WTC11 (cell line): ENCODE measurements around the gene LRIG1. TPM values are rescaled to one million over a fixed set of nuclear protein-coding genes. Genes with fewer than 3 reads are reported as not detected.

ENCODE experiments used
- ATAC-seq: fragments of 200-7000 bp; cut with Tn5 transposase; 2 replicates; pipeline ENCODE4 v1.10.0; 2021; ENCODE audit warnings: mild to moderate bottlenecking, moderate library complexity
- CTCF ChIA-PET: fragments of 300-600 bp; sonication (Branson Sonifier 250); formaldehyde crosslinking; loops from one replicate; lab custom pipeline; 2021; ENCODE audit warnings: antibody characterized with exemption; lab: Charles Lee
- POLR2A ChIA-PET: fragments of 350-600 bp; sonication (Branson Sonifier 250); formaldehyde crosslinking; loops from one replicate; lab custom pipeline; 2021; ENCODE audit warnings: antibody characterized with exemption; lab: Charles Lee
- DNase-seq: peaks from one replicate; pipeline ENCODE4 v3.0.0; 2021; ENCODE audit warnings: low spot score
- H3K27ac Mint-ChIP-seq: 2 replicates; pipeline ENCODE4 v1.8.0; 2021; ENCODE audit warnings: mixed read lengths
- H3K27me3 Mint-ChIP-seq: 2 replicates; pipeline ENCODE4 v1.8.0; 2021; ENCODE audit warnings: low read depth, mild to moderate bottlenecking, moderate library complexity, mixed read lengths
- H3K36me3 Mint-ChIP-seq: 2 replicates; pipeline ENCODE4 v1.8.0; 2021; ENCODE audit warnings: mixed read lengths
- H3K4me1 Mint-ChIP-seq: 2 replicates; pipeline ENCODE4 v1.8.0; 2022; ENCODE audit warnings: mixed read lengths
- H3K4me3 Mint-ChIP-seq: 2 replicates; pipeline ENCODE4 v1.8.0; 2021; ENCODE audit warnings: mild to moderate bottlenecking, moderate library complexity, mixed read lengths
- H3K9me3 Mint-ChIP-seq: 2 replicates; pipeline ENCODE4 v1.8.0; 2021; ENCODE audit warnings: mixed read lengths
- ERG ChIP-seq: fragments of 250-450 bp; sonication (Bioruptor Pico); IDR thresholded peaks from 2 replicates; pipeline ENCODE4 v1.8.0; 2021; ENCODE audit warnings: mild to moderate bottlenecking
- FOXJ3 ChIP-seq: sonication (generic); formaldehyde crosslinking; IDR thresholded peaks from 2 replicates; pipeline ENCODE4 v1.9.0; 2021; ENCODE audit warnings: missing genetic modification reagents, mild to moderate bottlenecking, borderline replicate concordance
- FOXK1 ChIP-seq: sonication (generic); formaldehyde crosslinking; IDR thresholded peaks from 2 replicates; pipeline ENCODE4 v1.8.0; 2022; ENCODE audit warnings: mild to moderate bottlenecking, moderate library complexity, missing genetic modification reagents
- HMGXB4 ChIP-seq: sonication (generic); formaldehyde crosslinking; IDR thresholded peaks from 2 replicates; pipeline ENCODE4 v1.8.1; 2023; ENCODE audit warnings: mild to moderate bottlenecking, moderate library complexity, missing genetic modification reagents
- MAX ChIP-seq: sonication (generic); formaldehyde crosslinking; IDR thresholded peaks from 2 replicates; pipeline ENCODE4 v1.8.0; 2022; ENCODE audit warnings: mild to moderate bottlenecking, missing genetic modification reagents
- NFYB ChIP-seq: sonication (generic); formaldehyde crosslinking; conservative IDR thresholded peaks from 2 replicates; pipeline ENCODE4 v1.8.0; 2022; ENCODE audit warnings: low read depth, missing genetic modification reagents
- OVOL2 ChIP-seq: fragments of 250-450 bp; sonication (Bioruptor Pico); IDR thresholded peaks from 2 replicates; pipeline ENCODE4 v1.9.0; 2021; ENCODE audit warnings: mild to moderate bottlenecking, borderline replicate concordance
- TEAD1 ChIP-seq: sonication (generic); formaldehyde crosslinking; IDR thresholded peaks from 2 replicates; pipeline ENCODE4 v1.8.0; 2022; ENCODE audit warnings: mild to moderate bottlenecking, missing genetic modification reagents
- USF1 ChIP-seq: sonication (generic); formaldehyde crosslinking; IDR thresholded peaks from 2 replicates; pipeline ENCODE4 v1.8.0; 2022; ENCODE audit warnings: mild to moderate bottlenecking, missing genetic modification reagents
- ZMAT4 ChIP-seq: fragments of 250-450 bp; sonication (Bioruptor Pico); IDR thresholded peaks from 2 replicates; pipeline ENCODE4 v1.9.0; 2021; ENCODE audit warnings: mild to moderate bottlenecking
- ZNF396 ChIP-seq: fragments of 250-450 bp; sonication (Bioruptor Pico); IDR thresholded peaks from 2 replicates; pipeline ENCODE4 v1.8.0; 2021; ENCODE audit warnings: mild to moderate bottlenecking, moderate library complexity, borderline replicate concordance
- ZNF671 ChIP-seq: fragments of 250-450 bp; sonication (Bioruptor Pico); IDR thresholded peaks from 2 replicates; pipeline ENCODE4 v1.8.0; 2021; ENCODE audit warnings: mild to moderate bottlenecking
- total RNA-seq: library from RNA; stranded (reverse); gene quantifications from 3 replicates; pipeline ENCODE4 v1.2.3, GENCODE V29; 2021
- TF ChIP-seq, protein P1 (sequence below): fragments of 200-600 bp; IDR thresholded peaks from 2 replicates; pipeline ENCODE4 v1.8.0; 2022; ENCODE audit warnings: antibody characterized with exemption
- TF ChIP-seq, protein P2 (sequence below): sonication (generic); formaldehyde crosslinking; IDR thresholded peaks from 2 replicates; pipeline ENCODE4 v1.8.1; 2023; ENCODE audit warnings: mild to moderate bottlenecking, missing genetic modification reagents, moderate library complexity
- TF ChIP-seq, protein P3 (sequence below): fragments of 250-450 bp; sonication (Bioruptor Pico); IDR thresholded peaks from 2 replicates; pipeline ENCODE4 v1.9.0; 2021; ENCODE audit warnings: mild to moderate bottlenecking, borderline replicate concordance
- TF ChIP-seq, protein P4 (sequence below): sonication (generic); formaldehyde crosslinking; IDR thresholded peaks from 2 replicates; pipeline ENCODE4 v1.8.1; 2022; ENCODE audit warnings: low read depth, missing genetic modification reagents, borderline replicate concordance

Gene LRIG1
- total RNA-seq, 1 experiment from 2014 or later, result 105 TPM

GRCh38 chr3:66477856-66478255, 23.0 kb downstream of the LRIG1 start (continued):
- no peak for TF ChIP-seq ERG (CRISPR knock-in tag)
- TF ChIP-seq, protein P1, sequence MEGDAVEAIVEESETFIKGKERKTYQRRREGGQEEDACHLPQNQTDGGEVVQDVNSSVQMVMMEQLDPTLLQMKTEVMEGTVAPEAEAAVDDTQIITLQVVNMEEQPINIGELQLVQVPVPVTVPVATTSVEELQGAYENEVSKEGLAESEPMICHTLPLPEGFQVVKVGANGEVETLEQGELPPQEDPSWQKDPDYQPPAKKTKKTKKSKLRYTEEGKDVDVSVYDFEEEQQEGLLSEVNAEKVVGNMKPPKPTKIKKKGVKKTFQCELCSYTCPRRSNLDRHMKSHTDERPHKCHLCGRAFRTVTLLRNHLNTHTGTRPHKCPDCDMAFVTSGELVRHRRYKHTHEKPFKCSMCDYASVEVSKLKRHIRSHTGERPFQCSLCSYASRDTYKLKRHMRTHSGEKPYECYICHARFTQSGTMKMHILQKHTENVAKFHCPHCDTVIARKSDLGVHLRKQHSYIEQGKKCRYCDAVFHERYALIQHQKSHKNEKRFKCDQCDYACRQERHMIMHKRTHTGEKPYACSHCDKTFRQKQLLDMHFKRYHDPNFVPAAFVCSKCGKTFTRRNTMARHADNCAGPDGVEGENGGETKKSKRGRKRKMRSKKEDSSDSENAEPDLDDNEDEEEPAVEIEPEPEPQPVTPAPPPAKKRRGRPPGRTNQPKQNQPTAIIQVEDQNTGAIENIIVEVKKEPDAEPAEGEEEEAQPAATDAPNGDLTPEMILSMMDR, result no peak

DNA sequence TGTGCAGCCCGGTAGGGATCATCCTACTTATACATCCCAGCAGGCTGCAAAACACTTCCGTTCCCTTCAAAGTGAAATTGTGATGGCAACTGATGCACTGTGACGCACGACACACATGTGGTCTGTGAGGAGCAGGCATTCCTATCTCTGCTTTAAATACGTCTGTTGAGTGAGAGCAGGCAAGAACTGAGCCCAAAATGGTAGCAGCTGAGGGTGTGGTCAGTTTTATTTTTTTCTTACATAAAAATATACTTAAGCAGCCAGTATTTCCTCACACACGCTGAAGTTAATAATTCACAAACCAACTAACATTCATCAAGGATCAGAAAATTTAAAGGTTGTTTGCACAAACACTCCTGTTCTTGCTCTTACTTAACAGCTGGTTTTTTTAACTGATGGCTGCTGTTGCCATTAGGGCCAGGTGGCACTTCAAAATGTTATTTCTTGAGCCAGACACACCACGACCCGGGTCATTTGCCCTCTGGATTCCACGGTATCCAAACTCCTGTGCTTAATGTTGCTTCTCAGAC, 23.9 kb downstream of the LRIG1 start:
- Mint-ChIP-seq H3K27me3 (no peaks in the 10 kb centered on the region), H3K9me3 (no peaks in the 10 kb centered on the region), H3K36me3 (no peaks in the 10 kb centered on the region), H3K27ac (no peak overlapping the region), H3K4me3 (no peak overlapping the region), H3K4me1 (no peaks in the 10 kb centered on the region; the same call in 1 of the 2 replicates)
- POLR2A ChIA-PET, result no interaction called here
- no peak for DNase-seq
- TF ChIP-seq, protein P2, sequence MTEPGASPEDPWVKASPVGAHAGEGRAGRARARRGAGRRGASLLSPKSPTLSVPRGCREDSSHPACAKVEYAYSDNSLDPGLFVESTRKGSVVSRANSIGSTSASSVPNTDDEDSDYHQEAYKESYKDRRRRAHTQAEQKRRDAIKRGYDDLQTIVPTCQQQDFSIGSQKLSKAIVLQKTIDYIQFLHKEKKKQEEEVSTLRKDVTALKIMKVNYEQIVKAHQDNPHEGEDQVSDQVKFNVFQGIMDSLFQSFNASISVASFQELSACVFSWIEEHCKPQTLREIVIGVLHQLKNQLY (CRISPR knock-in tag), result no peak
- TF ChIP-seq, protein P3, sequence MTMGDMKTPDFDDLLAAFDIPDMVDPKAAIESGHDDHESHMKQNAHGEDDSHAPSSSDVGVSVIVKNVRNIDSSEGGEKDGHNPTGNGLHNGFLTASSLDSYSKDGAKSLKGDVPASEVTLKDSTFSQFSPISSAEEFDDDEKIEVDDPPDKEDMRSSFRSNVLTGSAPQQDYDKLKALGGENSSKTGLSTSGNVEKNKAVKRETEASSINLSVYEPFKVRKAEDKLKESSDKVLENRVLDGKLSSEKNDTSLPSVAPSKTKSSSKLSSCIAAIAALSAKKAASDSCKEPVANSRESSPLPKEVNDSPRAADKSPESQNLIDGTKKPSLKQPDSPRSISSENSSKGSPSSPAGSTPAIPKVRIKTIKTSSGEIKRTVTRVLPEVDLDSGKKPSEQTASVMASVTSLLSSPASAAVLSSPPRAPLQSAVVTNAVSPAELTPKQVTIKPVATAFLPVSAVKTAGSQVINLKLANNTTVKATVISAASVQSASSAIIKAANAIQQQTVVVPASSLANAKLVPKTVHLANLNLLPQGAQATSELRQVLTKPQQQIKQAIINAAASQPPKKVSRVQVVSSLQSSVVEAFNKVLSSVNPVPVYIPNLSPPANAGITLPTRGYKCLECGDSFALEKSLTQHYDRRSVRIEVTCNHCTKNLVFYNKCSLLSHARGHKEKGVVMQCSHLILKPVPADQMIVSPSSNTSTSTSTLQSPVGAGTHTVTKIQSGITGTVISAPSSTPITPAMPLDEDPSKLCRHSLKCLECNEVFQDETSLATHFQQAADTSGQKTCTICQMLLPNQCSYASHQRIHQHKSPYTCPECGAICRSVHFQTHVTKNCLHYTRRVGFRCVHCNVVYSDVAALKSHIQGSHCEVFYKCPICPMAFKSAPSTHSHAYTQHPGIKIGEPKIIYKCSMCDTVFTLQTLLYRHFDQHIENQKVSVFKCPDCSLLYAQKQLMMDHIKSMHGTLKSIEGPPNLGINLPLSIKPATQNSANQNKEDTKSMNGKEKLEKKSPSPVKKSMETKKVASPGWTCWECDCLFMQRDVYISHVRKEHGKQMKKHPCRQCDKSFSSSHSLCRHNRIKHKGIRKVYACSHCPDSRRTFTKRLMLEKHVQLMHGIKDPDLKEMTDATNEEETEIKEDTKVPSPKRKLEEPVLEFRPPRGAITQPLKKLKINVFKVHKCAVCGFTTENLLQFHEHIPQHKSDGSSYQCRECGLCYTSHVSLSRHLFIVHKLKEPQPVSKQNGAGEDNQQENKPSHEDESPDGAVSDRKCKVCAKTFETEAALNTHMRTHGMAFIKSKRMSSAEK (CRISPR knock-in tag), result no peak
- no peak for TF ChIP-seq TEAD1 (CRISPR knock-in tag)
- no peak for TF ChIP-seq NFYB (CRISPR knock-in tag)
- TF ChIP-seq MAX (CRISPR knock-in tag), result no peak
- no peak for TF ChIP-seq FOXJ3 (CRISPR knock-in tag)
- no peak for TF ChIP-seq USF1
- TF ChIP-seq ZNF671 (CRISPR knock-in tag), result no peak
- TF ChIP-seq, all 79 proteins: peak for 0
- CTCF ChIA-PET, result no interaction called here
- no peak for ATAC-seq

- Mint-ChIP-seq H3K27ac (no peak overlapping the region), H3K36me3 (no peaks in the 10 kb centered on the region), H3K9me3 (no peaks in the 10 kb centered on the region), H3K4me1 (no peaks in the 10 kb centered on the region; the same call in 1 of the 2 replicates), H3K27me3 (no peaks in the 10 kb centered on the region), H3K4me3 (no peak overlapping the region)
- DNase-seq, result no peak
- no peak for ATAC-seq
- TF ChIP-seq ZMAT4 (CRISPR knock-in tag) (no peak), ZNF396 (CRISPR knock-in tag) (no peak), HMGXB4 (CRISPR knock-in tag) (no peak), FOXK1 (CRISPR knock-in tag) (no peak), OVOL2 (CRISPR knock-in tag) (no peak)
- TF ChIP-seq, protein P4, sequence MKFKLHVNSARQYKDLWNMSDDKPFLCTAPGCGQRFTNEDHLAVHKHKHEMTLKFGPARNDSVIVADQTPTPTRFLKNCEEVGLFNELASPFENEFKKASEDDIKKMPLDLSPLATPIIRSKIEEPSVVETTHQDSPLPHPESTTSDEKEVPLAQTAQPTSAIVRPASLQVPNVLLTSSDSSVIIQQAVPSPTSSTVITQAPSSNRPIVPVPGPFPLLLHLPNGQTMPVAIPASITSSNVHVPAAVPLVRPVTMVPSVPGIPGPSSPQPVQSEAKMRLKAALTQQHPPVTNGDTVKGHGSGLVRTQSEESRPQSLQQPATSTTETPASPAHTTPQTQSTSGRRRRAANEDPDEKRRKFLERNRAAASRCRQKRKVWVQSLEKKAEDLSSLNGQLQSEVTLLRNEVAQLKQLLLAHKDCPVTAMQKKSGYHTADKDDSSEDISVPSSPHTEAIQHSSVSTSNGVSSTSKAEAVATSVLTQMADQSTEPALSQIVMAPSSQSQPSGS (CRISPR knock-in tag), result no peak
- ChIA-PET CTCF (interaction anchor here (1.8 kb wide), 1 partner anchor 98 kb away, joined by 5 read pairs; no protein-coding TSS in a partner anchor), POLR2A (no interaction called here)
Measured at GRCh38 chr3:66475386-66476020, 25.3 kb downstream of the LRIG1 start.
